Memory B cell (primary cell): ENCODE data around the gene ISG15.
"Not testable (repeated sequence)": the region's sequence is repeated elsewhere in the genome, so short reads cannot be mapped to it uniquely, and the experiment has no call there.

ENCODE experiments used
- ATAC-seq: fragments of 150-1000 bp; cut with Tn5 transposase; 2 replicates; pipeline ENCODE4 v1.10.0; 2021; ENCODE audit warnings: low read depth, mild to moderate bottlenecking, moderate library complexity
- DNase-seq, 2 donors: peaks; one replicate each; pipeline ENCODE4 v3.0.0; 2022; ENCODE audit warnings: low spot score in 2 of 2
- H3K27ac Mint-ChIP-seq: one replicate; pipeline ENCODE4 v1.8.0; 2022; ENCODE audit warnings: mild to moderate bottlenecking, moderate library complexity, mixed read lengths
- H3K27me3 Mint-ChIP-seq: one replicate; pipeline ENCODE4 v1.8.0; 2022; ENCODE audit warnings: mixed read lengths
- H3K36me3 Mint-ChIP-seq: one replicate; pipeline ENCODE4 v1.8.0; 2022; ENCODE audit warnings: mild to moderate bottlenecking, mixed read lengths
- H3K4me1 Mint-ChIP-seq: one replicate; pipeline ENCODE4 v1.8.0; 2022; ENCODE audit warnings: mixed read lengths
- H3K4me3 Mint-ChIP-seq: one replicate; pipeline ENCODE4 v1.8.0; 2022; ENCODE audit warnings: mild to moderate bottlenecking, moderate library complexity, mixed read lengths
- H3K9me3 Mint-ChIP-seq: one replicate; pipeline ENCODE4 v1.8.0; 2022; ENCODE audit warnings: mixed read lengths

ISG15 gene

DNA sequence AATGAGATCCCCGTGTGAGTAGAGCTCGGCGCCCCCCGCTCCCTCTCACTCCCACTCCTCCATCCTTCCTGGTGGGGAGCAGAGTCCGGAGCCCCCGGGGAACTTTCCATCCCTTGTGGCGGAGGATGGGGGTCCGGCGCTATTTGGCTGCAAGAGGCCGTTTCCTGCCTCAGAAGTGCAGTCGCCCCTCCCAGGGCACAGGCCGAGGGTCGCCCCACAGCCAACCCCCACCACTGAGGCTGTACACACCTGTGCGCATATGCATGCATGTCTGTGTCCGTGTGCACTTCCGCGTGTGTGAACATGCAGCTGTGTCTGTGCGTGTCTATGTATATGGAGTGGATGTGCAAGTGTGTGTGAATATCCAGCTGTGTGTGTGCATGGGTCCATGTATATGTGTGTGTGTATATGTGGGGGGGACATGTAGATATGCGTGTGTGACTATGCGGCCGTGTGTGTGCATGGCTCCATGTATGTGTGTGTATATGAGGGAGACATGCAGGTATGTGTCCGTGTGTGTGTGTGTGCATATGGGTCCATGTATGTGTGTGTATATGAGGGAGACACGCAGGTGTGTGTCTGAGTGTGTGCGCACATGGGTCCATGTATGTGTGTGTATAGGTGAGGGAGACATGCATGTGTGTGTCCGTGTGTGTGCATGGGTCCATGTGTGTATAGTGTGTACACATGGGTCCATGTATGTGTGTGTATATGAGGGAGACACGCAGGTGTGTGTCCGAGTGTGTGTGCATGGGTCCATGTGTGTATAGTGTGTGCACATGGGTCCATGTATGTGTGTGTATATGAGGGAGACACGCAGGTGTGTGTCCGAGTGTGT lies 38.9 kb downstream of the ISG15 start:
- peaks cover 6% of the 10 kb centered on the region for H3K4me1 Mint-ChIP-seq
- ATAC-seq, result no peak
- peaks cover 9% of the 10 kb centered on the region for H3K27me3 Mint-ChIP-seq
- H3K4me3 Mint-ChIP-seq, result no peak overlapping the region
- no peaks in the 10 kb centered on the region for H3K36me3 Mint-ChIP-seq
- H3K27ac Mint-ChIP-seq, result no peak overlapping the region
- H3K9me3 Mint-ChIP-seq, result no peaks in the 10 kb centered on the region
- DNase-seq, result no peak

DNA sequence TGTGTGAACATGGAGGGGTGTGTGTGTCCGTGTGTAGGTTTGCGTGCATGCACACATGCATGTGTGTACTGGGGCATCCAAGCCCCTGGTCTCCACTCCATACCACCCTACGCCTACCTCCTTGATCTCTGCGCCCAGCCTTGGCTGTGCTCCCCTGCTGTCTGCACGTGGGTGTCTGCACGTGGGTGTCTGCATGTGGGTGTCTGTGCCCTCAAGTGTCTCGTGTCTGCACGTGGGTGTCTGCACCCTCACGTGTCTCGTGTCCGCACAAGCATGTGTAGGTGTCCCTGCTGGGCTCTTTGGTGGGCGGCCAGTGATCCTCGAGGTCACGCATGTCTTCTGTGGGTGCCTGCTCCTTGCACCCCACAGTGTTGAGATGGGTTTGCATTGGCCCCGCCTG lies 39.7 kb downstream of the ISG15 start:
- Mint-ChIP-seq H3K27me3 (peaks cover 9% of the 10 kb centered on the region), H3K4me1 (peaks cover 6% of the 10 kb centered on the region), H3K4me3 (no peak overlapping the region), H3K27ac (no peak overlapping the region), H3K9me3 (no peaks in the 10 kb centered on the region), H3K36me3 (no peaks in the 10 kb centered on the region)
- DNase-seq (no peak), ATAC-seq (no peak)

DNA sequence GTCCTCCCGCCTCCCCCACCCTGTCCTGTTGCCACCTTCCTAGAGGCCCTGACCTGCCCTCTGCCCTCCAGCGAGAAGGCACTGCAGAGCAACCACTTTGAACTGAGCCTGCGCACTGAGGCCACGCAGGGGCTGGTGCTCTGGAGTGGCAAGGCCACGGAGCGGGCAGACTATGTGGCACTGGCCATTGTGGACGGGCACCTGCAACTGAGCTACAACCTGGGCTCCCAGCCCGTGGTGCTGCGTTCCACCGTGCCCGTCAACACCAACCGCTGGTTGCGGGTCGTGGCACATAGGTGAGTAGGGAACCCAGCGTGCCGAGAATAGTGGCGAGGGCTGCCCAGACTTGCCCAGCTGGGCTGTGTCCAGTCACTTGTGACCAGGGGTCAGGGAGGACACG lies 40.4 kb downstream of the ISG15 start:
- no peak overlapping the region for H3K27ac Mint-ChIP-seq
- peaks cover 12% of the 10 kb centered on the region for H3K4me1 Mint-ChIP-seq
- ATAC-seq, result no peak
- no peak for DNase-seq
- no peaks in the 10 kb centered on the region for H3K9me3 Mint-ChIP-seq
- H3K36me3 Mint-ChIP-seq, result no peaks in the 10 kb centered on the region
- no peak overlapping the region for H3K4me3 Mint-ChIP-seq
- peaks cover 16% of the 10 kb centered on the region for H3K27me3 Mint-ChIP-seq

DNA sequence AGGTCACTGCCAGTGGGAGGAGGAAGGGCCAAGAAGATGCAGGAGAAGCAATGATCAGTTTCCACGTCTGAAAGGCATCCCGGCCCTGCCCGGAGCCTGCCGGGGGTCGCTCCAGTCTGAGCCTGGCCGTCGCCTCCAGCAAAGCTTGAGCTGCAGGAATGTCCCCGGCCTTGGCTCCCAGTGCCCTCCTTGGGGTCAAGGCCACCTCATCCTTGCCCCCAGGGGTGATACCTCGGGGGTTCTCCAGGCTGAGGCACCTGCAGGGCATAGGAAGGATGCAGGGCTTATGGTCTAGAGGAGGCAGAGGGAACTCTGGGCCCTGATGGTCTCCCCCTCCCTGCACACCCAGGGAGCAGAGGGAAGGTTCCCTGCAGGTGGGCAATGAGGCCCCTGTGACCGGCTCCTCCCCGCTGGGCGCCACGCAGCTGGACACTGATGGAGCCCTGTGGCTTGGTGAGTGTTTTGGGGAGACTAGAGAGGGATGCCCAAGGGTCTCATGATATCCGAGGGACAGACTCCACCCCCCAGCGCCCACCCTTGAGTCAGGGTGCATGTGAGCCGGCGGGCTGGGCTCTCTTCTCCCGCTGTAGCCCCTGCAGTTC lies 40.9 kb downstream of the ISG15 start:
- Mint-ChIP-seq H3K9me3 (no peaks in the 10 kb centered on the region), H3K27ac (no peak overlapping the region), H3K36me3 (no peaks in the 10 kb centered on the region), H3K4me3 (no peak overlapping the region), H3K27me3 (peaks cover 19% of the 10 kb centered on the region), H3K4me1 (peaks cover 15% of the 10 kb centered on the region)
- DNase-seq (no peak), ATAC-seq (no peak)

DNA sequence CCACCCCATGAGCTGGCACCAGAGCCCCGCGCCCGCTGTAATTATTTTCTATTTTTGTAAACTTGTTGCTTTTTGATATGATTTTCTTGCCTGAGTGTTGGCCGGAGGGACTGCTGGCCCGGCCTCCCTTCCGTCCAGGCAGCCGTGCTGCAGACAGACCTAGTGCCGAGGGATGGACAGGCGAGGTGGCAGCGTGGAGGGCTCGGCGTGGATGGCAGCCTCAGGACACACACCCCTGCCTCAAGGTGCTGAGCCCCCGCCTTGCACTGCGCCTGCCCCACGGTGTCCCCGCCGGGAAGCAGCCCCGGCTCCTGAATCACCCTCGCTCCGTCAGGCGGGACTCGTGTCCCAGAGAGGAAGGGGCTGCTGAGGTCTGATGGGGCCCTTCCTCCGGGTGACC lies 41.7 kb downstream of the ISG15 start:
- Mint-ChIP-seq H3K9me3 (no peaks in the 10 kb centered on the region), H3K27me3 (peaks cover 19% of the 10 kb centered on the region), H3K4me1 (peaks cover 15% of the 10 kb centered on the region), H3K4me3 (no peak overlapping the region), H3K27ac (no peak overlapping the region), H3K36me3 (no peaks in the 10 kb centered on the region)
- DNase-seq, result no peak
- no peak for ATAC-seq

DNA sequence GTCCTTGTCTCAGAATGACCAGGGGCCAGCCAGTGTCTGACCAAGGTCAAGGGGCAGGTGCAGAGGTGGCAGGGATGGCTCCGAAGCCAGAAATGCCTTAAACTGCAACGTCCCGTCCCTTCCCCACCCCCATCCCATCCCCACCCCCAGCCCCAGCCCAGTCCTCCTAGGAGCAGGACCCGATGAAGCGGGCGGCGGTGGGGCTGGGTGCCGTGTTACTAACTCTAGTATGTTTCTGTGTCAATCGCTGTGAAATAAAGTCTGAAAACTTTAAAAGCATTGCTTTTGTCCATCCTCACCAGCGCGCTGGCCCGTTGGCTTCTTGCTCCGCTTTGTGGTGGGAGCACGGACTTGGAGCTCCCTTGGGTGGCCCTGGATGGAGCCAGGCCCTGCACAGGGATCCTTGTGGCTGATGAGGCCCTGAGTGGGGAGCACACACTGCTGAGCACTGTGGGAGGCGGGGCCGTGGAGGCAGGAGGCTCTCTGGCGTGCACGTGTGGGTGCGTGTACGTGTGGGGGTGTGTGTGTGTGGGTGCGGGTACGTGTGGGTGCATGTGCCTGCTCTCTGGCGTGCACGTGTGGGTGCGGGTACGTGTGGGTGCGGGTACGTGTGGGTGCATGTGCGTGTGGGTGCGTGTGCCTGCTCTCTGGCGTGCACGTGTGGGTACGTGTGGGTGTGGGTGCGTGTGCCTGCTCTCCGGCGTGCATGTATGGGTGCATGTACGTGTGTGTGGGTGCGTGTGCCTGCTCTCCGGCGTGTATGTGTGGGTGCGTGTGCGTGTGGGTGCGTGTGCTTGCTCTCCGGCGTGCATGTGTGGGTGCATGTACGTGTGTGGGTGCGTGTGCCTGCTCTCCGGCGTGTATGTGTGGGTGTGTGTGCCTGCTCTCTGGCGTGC lies 42.8 kb downstream of the ISG15 start:
- DNase-seq (no peak), ATAC-seq (no peak)
- peaks cover 12% of the 10 kb centered on the region for H3K4me1 Mint-ChIP-seq
- no peak overlapping the region for H3K27ac Mint-ChIP-seq
- H3K4me3 Mint-ChIP-seq, result no peak overlapping the region
- no peaks in the 10 kb centered on the region for H3K36me3 Mint-ChIP-seq
- H3K27me3 Mint-ChIP-seq, result peaks cover 18% of the 10 kb centered on the region
- no peaks in the 10 kb centered on the region for H3K9me3 Mint-ChIP-seq

DNA sequence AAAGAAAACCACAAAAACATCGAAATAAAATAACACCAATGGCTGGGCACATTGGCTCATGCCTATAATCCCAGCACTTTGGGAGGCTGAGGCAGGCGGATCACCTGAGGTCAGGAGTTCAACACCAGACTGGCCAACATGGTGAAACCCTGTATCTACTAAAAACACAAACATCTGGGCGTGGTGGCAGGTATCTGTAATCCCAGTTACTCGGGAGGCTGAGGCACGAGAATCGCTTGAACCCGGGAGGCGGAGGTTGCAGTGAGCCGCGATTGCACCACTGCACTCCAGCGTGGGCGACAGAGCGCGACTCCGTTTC lies 44.4 kb downstream of the ISG15 start:
- peak overlapping the region; percentile 60 for H3K4me3 Mint-ChIP-seq
- not testable (repeated sequence) for H3K9me3 Mint-ChIP-seq, ATAC-seq, DNase-seq, H3K27ac Mint-ChIP-seq, H3K36me3 Mint-ChIP-seq
- peaks cover 12% of the 10 kb centered on the region for H3K4me1 Mint-ChIP-seq
- H3K27me3 Mint-ChIP-seq, result peaks cover 19% of the 10 kb centered on the region

DNA sequence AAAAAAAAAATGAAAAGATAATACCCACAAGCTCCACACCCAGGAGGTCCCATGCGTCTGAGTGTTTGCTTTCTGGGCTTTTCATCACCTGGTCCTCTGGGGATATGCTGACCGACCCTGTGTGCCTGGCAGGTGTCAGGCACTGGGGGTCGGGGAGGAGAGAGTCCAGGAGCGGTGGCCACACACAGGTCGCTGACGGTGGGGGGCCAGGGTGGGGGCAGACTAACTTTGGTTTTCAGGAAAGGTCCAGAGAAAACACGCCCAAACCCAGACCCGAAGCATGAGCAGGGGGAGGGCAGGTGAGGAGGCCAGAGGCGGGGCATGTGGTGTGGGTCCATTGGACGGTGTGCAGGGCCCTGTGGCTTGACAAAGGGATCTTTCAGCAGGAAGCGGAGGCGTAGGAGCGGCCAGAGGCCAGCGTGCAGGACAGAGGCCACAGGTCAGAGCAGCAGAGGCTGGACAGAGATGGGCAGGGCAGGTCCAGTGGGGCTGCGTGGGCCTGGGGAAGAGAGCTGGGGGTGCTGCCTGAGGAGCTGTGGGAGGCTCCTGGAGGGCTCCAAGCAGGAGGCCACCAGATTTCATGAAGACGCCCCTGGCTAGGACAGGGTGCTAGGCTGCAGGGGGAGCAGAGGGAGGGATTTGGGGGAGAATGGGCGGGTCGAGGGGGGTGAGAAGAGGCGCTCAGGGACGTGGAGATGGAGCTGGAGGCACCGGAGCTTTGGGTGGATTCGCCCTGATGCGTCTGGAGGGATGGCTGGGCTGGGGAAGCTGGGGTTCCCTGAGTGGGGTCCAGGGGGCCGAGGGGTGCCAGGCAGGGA lies 45.0 kb downstream of the ISG15 start:
- Mint-ChIP-seq H3K9me3 (no peaks in the 10 kb centered on the region), H3K4me3 (peak overlapping the region; percentile 87), H3K27ac (no peak overlapping the region), H3K27me3 (peaks cover 19% of the 10 kb centered on the region), H3K36me3 (no peaks in the 10 kb centered on the region), H3K4me1 (peaks cover 12% of the 10 kb centered on the region)
- ATAC-seq (no peak), DNase-seq (no peak)

DNA sequence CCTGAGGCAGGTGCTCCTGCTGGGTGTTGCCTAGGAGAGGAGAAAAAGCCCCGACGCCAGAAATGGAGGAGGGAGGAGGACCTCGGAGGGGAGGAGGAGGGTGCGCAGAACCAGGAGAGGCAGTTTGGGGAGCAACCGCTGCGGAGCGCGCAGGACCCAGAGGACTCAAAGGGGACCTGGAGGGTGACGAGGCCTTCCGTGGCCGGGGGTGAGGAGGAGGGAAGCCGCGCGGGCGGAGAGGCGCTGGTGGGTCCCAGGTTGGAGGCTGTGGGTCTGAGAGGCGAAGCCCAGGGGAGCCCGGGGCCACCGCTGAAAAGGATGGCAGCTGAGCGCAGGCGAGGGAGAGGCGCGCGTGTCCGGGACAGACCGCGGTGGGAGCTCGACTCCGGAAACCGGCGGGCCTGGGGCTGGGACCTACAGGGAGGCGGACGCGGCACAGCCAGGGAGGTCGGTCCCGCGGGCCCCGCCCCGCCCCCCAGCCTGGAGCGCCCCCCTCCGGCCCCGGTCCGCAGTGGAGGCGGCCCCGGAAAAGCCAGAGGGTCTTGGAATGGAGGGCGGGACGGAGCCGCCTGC lies 45.7 kb downstream of the ISG15 start:
- peak overlapping the region; percentile 87 for H3K4me3 Mint-ChIP-seq
- ATAC-seq (peak; percentile 16), DNase-seq (no peak)
- no peaks in the 10 kb centered on the region for H3K36me3 Mint-ChIP-seq
- peaks cover 19% of the 10 kb centered on the region for H3K27me3 Mint-ChIP-seq
- H3K4me1 Mint-ChIP-seq, result peaks cover 13% of the 10 kb centered on the region
- H3K9me3 Mint-ChIP-seq, result no peaks in the 10 kb centered on the region
- H3K27ac Mint-ChIP-seq, result no peak overlapping the region

DNA sequence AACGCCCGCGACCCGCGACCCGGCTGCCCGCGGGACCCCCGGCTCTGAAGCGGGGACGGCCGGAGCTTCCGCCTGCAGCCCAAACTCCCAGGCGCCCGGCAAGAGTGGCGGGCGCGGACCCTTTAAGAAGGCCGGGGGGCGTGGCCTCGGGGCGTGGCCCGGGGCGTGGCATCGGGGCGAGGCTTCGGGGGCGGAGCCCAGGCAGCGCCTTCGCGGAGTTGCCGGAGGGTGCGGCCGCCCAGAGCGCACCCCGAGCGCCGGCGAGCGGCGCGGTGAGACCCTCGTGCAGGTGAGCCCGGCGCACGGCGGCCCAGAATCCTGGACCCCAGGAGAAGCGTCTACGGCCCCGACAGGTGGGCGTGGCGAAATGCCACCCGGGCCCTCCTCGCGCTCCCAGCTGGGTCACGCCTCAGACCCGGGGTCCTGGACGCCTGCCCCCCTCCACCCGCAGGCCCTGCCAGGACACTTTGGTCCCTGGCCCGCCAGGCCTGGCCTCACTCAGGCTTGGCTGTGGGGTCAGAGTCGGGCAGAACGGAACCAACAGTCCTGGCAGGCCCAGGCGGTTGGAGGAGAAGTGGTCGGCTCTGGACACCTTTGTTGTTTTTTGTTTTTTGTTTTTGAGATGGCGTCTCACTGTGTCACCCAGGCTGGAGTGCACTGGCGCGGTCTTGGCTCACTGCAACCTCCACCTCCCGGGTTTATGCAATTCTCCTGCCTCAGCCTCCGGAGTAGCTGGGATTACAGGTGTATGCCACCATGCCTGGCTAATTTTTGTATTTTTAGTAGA lies 46.4 kb downstream of the ISG15 start:
- ATAC-seq, result peak; percentile 78
- H3K27me3 Mint-ChIP-seq, result peaks cover 19% of the 10 kb centered on the region
- H3K4me3 Mint-ChIP-seq, result peak overlapping the region; percentile 49
- H3K36me3 Mint-ChIP-seq, result no peaks in the 10 kb centered on the region
- H3K27ac Mint-ChIP-seq, result no peak overlapping the region
- no peaks in the 10 kb centered on the region for H3K9me3 Mint-ChIP-seq
- peak; percentile 96 for DNase-seq
- peaks cover 19% of the 10 kb centered on the region for H3K4me1 Mint-ChIP-seq

DNA sequence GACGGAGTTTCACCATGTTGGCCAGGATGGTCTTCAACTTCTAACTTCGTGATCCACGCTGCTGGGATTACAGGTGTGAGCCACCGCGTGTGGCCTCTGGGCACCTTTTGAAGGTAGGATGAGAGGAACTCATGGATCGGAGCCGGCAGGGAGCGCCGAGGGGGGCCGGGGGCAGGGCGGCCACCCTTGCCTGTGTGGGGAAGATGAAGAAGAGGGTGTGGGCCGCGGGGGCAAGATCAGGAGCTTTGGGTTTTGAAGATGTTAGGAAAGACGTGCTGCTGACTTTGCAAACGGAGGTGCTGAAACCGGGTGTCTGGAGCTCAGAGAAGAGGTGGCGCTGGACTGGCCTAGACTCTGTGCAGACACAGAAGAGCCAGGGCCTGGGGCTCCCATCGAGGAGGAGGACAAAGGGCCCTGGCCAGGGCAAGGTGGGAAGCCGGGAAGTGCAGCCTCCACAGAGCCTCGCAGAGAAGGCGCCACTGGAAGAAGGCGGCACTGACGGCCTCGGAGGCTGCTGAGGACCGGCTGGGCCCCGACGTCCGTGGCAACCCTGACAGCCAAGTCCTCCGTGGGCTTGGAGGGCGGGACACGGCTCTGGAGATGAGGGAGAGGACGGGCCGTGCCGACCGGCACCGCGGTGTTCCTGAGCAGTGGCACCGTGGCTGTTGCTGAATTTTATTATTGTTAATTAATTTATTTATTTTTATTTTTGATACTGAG lies 47.1 kb downstream of the ISG15 start:
- Mint-ChIP-seq H3K4me1 (peaks cover 19% of the 10 kb centered on the region), H3K27ac (no peak overlapping the region)

DNA sequence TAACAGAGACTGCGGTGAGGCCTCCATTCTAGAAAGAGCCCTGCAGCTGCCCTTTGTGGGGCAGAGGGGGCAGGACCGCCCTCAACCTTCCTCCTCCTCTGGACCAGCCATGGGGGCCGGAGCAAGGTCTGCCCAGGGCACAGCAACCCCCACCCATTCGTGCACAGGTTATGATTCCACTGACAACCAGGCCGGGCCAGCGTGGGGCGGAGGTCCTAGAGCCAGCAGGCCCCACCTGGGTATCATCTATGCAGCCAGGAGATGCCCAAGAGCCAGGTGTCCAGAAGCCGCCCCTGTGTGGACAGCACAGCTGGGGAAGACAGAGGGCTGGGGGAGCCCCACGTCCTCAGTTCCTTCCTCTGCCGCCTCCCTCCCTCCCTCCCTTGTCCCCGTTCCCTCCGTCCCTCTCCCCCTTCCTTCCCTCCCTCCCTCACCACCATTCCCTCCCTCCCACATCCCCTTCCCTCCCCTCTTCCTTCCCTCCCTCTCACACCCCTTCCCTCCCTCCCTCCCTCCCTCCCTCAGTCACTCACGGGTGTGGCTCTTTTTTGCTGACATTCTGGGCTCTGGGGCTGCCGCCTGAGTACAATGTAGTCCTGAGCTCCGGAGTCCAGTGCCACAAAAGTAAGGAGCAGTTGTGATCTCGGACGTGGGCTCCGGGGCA lies 48.5 kb downstream of the ISG15 start:
- Mint-ChIP-seq H3K9me3 (no peaks in the 10 kb centered on the region), H3K36me3 (no peaks in the 10 kb centered on the region), H3K27ac (no peak overlapping the region), H3K27me3 (peaks cover 12% of the 10 kb centered on the region), H3K4me3 (no peak overlapping the region), H3K4me1 (peaks cover 15% of the 10 kb centered on the region)
- ATAC-seq, result no peak
- DNase-seq, result no peak

More for the DNA sequence above, 47.1 kb downstream of the ISG15 start:
- ATAC-seq (no peak), DNase-seq (no peak)
- Mint-ChIP-seq H3K4me3 (peak overlapping the region; percentile 49), H3K36me3 (no peaks in the 10 kb centered on the region), H3K9me3 (no peaks in the 10 kb centered on the region), H3K27me3 (peaks cover 19% of the 10 kb centered on the region)
